GM21526 (cell line): ENCODE measurements around the gene LOXL3.
"Not testable (repeated sequence)": the region's sequence is repeated elsewhere in the genome, so short reads cannot be mapped to it uniquely, and the experiment has no call there.

Experiments used
- ATAC-seq: cut with Tn5 transposase; IDR thresholded peaks from one replicate; pipeline ENCODE4 v1.9.1; 2021; ENCODE audit warnings: moderate library complexity; ENCODE audit not compliant: unreplicated experiment, low FRiP score

LOXL3 gene

DNA sequence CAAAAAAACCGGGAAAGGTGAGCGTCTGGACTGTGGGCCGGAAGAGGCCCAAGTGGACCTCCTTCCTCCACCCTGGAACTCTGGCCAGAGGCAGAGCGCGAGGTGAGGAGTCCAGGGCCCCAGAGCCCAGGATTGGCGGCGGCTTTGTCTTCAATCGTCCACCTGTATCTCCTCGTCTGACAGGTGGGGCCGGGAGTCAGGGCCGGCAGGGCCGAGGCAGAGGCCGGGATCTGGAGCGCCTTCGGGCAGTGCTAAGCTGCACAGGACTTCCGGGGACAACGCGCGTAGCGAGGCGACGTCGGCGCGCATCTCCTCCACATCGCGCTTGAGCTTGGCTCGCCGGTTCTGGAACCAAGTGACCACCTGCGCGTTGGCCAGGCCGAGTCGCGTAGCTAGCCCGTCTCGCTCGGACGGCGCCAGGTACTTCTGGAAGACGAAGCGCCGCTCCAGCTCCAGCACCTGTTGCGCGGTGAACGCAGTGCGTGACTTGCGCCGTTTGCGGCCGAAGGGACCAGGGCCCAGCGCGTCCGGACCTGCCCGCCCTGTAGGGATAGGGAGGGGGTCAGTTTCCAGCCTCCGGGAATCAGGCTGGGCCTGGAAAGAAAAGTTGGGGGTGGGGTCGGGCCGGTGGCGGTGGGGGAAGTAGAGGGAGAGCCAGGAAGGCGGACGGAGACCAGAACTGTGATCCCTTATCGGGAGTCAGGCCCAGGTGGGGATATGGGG is 55.8 kb downstream of the LOXL3 start:
- ATAC-seq = no peak

DNA sequence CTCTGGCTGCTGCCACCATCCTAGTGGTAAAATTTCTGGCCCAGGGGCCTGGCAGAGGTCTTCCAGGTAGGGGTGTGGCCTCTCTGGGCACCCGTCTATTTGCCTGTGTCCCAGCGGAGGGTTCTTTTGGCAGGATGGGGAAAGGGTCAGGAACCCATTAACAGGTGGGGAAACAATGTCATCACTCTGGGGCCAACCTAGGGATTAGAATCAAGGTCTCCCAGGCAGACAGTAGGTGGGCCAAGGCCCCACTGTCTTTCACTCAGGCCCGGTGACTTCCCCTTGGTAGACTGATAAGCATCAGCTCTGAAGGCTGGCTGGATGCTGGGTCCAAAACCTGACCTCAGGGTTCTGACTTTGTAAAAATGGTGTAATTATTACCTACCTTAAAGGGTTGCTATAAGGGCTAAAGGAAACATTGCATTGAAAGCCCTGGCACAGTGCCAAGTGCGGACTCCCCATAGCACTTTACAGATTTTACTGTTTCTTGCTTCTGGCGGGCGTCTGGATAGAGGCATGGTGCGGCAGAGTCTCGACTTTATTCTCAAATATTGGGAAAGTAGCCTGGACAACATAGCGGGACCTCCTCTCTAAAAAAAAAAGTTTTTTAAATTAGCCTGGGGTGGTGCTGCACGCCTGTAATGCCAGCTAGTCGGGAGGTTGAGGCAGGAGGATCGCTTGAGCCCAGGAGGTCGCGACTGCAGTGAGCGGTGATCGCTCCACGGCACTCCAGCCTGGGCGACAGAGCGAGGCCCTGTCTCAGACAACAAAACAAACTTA is 56.6 kb downstream of the LOXL3 start:
- no peak for ATAC-seq

DNA sequence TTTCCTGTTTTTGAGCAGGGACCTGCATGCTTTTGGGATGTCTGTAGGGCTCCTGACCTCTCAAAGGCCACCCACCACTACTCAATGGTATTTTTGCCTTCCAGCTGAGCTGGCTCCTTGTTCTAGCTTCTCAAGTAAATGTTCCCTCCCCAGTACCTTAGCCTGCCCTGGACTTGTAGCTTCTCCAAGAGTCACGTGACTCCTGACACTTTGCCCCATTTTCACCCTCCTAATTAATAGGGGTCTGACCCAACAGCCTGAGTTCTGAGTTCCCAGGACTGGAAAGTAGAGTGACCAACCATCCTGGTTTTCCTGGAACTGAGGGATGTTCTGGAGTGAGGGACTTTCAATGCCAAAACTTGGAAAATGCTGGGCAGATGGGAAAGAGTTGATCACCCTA is 58.3 kb downstream of the LOXL3 start:
- no peak for ATAC-seq

DNA sequence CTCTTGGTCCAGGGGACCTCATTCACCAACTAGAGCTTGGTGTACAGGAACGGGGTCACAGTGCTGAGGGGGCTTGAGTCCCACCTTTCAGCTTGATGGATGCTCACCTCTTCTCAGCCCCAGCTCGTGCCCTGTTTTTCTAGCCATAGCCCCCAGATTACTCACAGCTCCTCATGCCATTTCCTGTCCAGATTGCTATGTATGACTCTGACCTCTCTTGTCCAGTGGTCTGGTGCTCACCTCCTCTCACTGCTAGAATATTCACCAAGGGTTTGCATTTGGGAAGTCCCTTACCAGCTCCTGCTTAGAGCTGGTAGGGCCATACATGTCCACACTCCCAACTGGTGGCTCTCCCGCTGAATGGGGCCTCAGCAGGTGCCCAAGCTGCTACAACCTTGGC is 60.2 kb downstream of the LOXL3 start:
- no peak for ATAC-seq

DNA sequence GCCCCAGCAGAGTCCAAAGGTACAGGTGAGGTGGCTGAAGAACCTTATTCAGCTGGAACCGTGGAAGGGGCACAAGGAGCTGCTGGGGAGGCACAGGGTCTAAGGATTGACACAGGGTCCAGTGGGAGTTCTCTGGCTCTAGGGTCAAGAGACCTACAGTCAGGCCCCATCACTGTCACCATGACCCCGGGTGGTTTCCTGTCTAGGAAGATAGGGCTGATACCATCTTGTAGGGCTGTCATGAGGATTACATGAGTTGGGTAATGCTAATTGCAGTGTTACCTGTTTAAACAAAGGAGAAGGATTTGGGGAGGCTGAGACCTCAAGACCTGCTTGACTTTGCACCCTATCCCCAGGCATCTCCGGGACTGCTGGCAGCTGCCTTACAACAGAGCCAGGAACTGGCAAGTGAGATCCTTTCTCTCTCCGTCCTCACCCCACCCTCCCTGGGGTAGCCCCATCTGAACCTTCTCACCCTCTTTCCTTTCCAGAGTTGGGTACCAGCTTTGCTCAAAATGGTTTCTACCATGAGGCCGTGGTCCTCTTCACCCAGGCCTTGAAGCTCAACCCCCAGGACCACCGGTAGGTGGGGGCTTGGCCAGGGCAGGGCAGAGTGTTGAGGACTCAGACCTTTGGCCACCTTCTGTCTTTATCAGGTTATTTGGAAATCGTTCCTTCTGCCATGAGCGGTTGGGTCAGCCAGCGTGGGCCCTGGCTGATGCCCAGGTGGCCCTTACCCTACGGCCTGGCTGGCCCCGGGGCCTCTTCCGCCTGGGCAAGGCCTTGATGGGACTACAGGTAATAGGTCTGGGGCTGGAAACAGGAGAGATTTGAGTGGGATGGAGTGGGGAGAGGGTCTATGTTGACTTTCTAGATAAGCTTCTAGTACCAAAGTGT is 61.8 kb downstream of the LOXL3 start:
- no peak for ATAC-seq

DNA sequence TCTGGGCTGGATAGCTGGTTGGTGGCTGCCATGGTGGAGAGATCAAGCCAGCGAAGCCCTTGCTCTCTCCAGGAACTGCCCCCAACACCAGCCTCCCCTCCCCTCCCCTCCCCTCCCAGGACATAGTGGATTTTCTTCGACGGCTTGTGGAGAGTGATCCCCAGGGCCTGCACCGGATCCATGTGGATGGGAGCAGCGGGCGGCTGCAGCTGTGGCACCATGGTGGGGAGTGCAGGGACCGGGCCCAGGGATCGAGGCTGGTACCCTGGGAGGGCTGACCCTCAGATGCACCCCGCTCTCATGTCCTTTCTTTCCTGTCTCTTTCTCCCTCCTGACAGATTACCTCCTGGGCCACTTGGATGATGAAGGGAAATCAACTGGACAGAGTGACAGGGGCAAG is 63.8 kb downstream of the LOXL3 start:
- no peak for ATAC-seq

DNA sequence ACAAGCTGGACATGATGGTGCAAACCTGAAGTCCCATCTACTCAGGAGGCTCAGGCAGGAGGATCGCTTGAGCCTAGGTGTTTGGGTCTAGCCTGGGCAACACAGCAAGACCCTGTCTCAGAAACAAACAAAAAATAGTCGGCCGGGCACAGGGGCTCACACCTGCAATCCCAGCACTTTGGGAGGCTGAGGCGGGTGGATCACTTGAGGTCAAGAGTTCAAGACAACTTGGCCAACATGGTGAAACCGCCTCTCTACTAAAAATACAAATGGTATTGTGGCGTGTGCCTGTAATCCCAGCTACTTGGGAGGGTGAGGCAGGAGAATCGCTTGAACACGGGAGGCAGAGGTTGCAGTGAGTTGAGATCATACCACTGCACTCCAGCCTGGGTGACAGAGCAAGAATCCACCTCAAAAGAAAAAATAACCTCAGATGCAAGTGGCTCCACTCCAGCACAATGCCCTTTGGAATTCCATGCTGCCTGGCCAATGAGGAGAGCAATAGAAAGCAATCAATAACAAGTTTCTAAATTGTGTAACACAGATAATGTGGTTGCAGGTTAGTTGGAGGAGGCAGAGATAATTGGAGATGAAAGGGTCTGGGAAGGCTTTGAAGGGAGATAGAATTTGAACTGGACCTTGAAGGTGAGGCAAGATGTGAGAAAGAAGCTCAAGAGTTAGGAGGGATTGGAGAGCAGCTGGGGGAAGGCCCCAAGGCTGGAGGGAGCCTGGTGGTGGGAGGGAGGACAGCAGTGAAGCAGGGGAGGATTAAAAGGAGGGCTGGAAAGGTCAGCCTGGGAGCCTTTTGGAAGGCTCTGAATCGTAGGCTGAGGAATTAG is 64.9 kb downstream of the LOXL3 start:
- ATAC-seq = no peak

DNA sequence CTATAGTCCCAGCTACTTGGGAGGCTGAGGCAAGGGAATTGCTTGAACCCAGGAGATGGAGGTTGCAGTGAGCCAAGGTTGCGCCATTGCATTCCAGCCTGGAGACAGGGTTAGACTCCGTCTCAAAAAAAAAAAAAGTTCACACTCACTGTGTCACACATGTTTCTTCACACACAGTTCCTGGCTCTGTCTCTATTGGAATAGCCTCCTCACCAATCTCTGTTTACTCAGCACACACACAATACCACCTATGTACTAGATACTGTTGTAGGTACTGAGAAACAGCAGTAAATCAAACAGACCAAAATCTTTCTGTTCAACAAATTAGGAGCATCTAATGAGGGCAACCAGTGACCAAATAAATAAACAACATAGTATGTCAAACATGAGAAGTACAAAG is 67.6 kb downstream of the LOXL3 start:
- no peak for ATAC-seq

DNA sequence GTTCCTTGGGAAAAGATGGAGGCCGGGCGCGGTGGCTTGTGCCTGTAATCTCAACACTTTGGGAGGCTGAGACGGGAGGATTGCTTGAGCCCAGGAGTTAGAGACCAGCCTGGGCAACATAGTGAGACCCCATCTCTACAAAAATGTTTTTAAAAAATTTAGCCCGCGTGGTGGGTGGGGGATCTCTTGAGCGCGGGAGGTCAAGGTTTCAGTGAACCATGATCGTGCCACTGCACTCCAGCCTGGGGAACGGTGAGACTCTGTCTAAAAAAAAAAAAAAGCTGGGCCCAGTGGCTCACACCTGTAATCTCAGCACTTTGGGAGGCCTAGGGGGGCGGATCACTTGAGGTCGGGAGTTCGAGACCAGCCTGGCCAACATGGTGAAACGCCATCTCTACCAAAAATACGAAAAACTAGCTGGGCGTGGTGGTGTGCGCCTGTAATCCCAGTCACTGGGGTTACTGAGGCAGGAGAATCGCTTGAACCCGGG is 70.0 kb downstream of the LOXL3 start:
- not testable (repeated sequence) for ATAC-seq

DNA sequence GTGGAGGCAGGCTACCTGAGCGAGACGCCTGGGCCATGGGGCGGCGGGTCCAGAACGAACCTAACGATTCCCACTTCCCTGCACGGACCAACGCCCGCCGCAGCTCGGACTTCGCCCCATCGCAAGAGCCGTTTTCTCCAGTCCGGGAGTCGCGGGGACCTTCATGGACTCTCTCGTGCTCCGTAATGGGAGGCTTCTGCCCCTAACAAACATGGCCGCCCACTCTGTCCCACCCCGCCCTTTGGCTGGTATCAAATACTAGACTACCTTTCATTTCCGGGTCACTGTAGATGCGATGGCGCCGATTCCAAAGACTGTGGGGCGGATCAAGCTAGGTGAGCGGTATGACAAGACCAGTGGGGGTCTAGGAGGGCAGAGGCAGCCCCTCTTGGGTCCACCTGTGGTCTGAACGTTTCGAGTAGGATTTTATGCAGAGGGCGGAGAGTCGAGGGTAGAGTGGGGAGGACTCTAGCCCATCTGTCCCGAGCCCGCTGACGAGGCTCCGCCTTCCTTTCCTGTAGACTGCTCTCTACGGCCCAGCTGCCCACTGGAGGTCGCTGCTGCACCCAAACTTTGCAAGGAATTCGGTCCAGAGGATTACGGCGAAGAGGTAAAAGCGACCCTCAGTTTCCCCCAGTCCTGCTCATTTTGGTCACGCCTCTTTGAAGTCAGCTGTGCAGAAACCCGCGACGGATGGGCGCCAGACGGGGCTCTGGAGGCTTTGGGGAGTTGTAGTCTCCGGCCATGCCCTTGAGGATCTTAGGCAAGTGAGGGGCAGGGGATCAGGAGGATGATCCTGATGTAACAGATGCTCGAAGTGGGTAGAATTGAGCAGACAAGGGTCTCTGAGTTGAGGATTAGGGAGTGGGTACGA is 70.7 kb downstream of the LOXL3 start, which contains the start of the genes CCDC142 and TTC31:
TSS of gene CCDC142 (minus strand) at position 198 of the 874 bp plus-strand sequence. CDS start at position 37, 161 bp downstream.
TSS of gene TTC31 (plus strand) at position 281 of the 874 bp plus-strand sequence. CDS start at position 296, 15 bp downstream.
- peak; percentile 84 for ATAC-seq
